ENCODE data around the gene LRP1.

LRP1 gene

DNA sequence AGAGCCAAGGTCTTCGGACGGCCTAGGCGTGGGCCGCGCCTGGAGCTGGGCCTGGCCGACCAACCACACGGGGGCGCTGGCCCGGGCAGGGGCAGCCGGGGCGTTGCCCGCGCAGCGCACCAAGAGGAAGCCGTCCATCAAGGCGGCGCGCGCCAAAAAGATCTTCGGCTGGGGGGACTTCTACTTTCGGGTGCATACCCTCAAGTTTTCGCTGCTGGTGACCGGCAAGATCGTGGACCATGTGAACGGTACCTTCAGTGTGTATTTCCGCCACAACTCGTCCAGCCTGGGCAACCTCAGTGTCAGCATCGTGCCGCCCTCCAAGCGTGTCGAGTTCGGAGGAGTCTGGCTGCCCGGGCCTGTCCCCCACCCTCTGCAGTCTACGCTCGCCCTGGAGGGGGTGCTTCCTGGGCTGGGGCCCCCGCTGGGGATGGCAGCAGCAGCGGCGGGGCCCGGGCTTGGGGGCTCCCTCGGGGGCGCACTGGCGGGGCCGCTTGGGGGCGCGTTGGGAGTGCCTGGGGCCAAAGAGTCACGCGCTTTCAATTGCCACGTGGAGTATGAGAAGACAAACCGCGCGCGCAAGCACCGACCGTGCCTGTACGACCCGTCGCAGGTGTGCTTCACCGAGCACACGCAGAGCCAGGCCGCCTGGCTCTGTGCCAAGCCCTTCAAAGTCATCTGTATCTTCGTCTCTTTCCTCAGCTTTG lies 96.8 kb downstream of the LRP1 start:
- DNase-seq (ENCODE audit: low spot score): no peak

DNA sequence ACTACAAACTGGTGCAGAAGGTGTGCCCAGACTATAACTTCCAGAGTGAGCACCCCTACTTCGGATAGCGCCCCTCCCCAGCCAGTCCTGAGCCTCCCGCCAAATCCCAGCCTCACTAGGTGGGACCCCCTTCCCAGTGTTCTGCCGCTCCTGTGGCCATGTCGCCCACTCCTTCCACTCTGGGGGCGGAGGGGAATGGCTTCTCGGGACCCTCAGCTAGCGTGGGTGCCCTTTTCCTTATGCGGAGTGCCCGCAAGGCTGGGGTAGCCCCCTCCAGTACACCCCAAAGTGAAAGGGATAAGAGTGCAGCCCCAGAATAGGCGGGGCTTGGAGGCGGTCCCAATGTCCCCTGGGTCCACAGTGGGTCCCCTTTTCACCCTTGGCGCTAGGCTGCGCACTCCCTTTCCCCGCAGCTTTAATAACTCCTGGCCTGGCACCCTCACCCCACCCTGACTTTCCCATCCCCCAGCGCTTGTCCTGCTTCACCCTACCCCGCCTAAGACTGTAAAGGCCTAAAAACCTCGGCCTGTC lies 97.5 kb downstream of the LRP1 start:
- DNase-seq (ENCODE audit: low spot score): no peak

DNA sequence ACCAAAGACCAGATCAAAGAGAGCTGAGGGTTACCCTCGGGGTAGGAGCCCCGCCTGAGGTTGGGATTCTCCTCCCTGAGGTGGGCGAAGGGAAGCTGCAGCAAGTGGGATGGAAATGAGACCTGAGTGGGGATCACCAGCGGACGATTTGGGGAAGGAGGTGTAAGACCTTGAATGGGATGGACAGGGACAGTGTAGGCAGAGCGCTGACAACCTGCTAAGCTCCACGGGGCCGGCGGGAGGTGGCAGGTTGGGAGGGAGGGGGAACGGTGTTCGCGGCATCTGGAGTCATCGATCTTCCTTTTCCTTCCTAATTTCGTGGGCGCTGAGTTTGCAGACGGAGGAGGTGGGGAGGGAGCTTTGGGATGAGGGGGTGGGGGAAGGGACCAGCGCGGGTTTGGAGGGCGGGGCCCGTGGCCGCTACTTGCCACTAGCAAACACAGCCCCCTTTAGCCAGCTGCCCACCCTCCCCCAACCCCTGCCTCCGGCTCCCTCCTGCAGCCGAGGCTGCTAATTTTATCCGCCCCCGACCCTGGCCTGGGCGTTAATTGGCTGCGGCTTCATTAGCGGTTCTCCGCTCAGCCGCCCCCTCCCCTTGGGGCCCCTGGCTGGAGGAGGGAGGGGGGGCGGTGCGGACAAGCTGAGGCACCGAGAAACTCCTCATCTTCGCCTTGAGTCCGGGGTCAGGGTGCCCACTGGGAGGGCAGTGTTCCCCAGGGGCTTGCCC lies 98.5 kb downstream of the LRP1 start:
- DNase-seq (ENCODE audit: low spot score): no peak

DNA sequence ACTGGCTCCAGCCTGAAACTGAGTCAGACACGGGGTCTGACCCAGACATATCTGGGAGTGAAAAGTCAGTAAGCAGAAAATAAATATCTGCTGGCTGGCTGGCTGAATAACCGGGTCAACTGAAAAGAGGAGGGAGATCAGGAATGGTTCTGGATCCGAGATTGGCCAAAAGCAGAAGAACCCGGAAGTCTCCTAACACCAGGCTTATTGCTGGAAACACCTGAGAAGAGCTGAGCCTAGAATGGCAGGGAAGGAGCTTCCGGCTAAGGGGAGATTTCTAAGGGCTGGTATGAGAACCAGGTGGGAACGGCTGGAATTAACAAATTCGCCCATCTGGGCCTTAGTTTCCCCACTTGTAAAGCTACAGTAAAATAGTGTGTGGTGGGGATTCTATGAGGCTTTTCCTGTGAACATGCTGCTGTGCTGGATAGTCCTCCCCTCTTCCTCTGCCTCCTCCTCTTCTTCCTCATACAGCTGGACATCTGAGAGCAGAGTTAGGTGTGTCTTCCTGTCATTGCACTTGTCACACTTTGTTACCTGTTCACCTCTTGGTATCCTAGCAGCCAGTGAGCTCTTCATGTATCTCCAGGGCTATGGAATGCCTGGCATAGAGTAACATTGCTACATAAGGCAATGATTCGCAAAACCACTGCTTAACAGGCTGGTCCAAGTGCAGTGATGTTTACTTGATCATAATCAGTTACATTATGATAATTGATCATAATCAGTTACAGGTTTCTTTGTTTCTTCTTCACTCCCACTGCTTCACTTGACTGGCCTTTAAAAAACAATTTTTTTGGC lies 99.2 kb downstream of the LRP1 start:
- DNase-seq (ENCODE audit: low spot score): no peak

DNA sequence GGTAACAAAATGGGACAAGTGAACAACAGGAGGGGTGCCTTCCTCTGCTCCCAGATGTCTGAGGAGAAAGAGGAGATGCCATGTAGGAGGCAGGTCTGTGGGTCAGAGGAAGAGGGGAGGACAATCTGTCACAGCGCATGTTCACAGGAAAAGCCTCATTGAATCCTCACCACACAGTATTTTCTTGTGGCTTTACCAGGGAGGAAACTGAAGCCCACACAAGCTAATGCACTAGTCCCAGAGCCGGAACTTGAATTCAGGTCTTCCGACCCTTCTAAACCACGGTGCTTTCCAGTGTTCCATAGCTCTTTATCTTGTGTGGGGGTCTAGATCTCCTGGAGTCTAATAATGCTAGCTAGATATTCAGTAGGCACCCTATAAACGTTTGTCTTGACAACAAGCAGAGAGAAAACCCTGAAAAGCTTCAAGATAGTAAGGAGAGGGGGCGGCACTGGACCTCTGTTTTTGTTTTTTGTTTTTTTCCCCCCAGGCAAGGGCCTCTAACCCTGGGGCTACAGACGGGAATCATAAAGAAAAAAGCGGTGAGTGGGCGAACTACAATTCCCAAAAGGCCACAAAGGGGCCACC lies 100.9 kb downstream of the LRP1 start:
- no peak for DNase-seq (ENCODE audit: low spot score)

DNA sequence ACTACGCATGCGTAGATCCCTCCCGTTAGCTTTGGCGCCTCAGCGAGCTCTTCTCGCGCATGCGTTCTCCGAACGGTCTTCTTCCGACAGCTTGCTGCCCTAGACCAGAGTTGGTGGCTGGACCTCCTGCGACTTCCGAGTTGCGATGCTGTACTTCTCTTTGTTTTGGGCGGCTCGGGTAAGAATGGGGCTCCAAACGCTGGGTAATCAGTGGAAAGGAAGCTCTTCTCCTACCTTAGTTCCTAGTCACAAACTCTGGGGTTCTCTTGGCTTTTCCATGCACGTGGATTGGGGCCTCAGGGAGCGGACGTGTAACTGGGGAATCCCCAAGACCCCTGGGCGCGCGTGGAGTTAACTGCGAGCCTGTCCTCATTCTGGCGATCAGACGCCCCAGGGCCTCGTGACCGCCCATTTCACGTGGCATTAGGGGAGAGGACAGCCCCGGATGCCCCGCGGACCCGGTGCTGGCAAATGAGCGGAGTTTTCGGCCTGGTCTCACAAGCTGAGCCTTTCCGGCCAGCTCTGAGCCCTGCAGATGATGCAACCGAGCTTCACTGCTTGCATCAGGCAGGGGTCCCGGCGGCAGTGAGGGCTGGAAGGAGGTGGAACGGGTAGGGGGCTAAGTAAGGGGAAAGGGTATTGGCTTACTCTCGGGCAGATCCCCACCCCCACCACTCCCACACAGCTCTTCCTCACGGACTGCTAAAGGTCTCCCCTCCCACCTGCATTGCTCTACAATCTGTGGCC lies 101.5 kb downstream of the LRP1 start, which contains the start of gene SHMT2:
Gene SHMT2, plus strand, starts transcription at position 78 of the 747 bp plus-strand sequence. Its CDS starts 68 bp downstream, at position 146.
- DNase-seq (ENCODE audit: low spot score): peak; percentile 93

DNA sequence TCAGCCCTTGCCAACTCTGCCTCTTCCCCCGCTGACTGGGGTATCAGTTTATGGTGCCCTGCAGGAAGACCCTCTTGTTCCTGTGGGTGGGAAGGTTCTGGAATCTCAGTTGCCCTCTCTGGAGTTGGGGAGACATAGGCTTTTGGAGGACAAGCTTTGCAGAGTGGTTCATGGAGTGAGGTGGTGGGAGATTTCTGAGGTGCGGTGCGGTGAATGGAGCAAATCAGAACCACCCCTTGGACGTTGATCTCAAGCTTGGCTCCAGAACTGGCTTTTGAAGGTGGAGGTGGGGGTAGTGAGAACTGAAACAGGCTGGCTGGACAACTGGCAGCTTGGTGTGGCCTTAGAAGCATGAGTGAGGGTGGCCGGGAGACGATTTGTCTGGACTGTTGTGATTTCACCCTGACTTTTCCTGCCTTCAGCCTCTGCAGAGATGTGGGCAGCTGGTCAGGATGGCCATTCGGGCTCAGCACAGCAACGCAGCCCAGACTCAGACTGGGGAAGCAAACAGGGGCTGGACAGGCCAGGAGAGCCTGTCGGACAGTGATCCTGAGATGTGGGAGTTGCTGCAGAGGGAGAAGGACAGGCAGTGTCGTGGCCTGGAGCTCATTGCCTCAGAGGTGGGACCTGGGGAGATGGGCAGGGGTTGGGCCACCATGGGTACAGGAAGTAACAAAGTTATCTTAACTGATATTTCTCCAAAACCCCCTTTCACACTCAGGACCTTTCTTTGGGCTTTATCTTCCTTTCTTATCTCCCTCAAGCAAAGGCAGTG lies 102.3 kb downstream of the LRP1 start:
- no peak for DNase-seq (ENCODE audit: low spot score)

DNA sequence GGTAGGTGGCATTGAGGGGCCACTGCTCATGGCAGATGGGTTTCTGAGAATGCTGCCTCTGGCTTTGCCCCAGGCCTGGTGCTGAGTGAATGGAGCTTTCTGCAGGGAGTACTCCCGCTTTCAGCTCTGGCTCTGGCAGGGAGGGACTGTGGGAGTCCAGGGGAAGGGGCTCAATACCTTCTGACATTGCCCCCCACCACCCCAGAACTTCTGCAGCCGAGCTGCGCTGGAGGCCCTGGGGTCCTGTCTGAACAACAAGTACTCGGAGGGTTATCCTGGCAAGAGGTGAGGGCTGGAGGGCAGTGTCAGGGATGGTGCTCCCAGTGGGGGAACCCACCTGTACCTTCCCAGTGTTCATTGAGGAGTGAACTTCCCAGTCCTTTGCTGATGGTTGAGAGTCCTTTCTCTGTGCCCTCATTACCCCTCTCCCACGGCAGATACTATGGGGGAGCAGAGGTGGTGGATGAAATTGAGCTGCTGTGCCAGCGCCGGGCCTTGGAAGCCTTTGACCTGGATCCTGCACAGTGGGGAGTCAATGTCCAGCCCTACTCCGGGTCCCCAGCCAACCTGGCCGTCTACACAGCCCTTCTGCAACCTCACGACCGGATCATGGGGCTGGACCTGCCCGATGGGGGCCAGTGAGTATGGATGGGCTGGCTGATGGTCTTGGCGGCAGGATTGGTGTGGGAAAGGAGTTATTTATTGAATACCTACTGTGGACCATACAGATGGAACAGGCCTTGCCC lies 103.2 kb downstream of the LRP1 start:
- no peak for DNase-seq (ENCODE audit: low spot score)

DNA sequence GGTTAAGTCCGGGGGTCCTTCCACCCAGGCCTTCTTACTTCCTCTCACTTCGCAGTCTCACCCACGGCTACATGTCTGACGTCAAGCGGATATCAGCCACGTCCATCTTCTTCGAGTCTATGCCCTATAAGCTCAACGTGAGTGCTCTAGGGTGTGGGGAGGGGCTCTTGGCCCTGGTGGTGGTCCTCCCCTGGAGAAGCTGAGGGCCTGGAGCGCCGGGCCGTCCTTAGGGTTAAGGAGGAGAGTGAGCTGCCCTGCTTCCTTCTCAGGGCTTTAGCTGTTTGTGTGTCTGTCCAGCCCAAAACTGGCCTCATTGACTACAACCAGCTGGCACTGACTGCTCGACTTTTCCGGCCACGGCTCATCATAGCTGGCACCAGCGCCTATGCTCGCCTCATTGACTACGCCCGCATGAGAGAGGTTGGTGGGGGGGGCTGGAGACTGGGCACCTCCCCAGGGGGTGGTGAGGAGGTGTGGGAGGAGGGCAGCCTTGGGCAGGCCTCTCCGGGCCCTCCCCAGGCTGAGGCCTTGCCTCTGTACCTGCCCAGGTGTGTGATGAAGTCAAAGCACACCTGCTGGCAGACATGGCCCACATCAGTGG lies 104.0 kb downstream of the LRP1 start:
- DNase-seq (ENCODE audit: low spot score): no peak

DNA sequence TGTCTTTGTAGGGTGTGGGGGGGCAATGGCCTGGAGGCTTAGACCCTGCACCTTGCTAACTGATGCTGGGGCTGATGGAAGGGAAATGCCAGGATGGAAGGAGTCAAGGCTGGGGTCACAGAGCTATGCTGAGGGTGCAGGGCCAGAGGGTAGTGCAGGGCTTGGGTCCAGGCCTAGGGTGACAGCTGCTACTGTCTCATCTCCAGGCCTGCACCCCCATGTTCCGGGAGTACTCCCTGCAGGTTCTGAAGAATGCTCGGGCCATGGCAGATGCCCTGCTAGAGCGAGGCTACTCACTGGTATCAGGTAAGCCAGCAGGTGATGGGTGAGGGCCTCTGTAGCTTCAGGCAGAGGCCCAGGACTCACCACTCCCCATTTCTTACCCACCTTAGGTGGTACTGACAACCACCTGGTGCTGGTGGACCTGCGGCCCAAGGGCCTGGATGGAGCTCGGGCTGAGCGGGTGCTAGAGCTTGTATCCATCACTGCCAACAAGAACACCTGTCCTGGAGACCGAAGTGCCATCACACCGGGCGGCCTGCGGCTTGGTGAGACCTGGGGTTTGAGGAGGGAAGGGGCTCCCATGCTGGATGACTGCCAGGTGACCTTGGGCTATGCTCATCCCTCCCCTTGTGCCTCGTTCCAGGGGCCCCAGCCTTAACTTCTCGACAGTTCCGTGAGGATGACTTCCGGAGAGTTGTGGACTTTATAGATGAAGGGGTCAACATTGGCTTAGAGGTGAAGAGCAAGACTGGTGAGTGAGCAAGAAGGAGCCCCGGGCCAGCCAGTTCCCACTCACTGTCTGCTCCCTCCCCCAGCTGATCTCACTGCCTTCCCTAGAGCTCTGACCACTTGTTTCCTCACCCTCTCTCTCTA lies 105.3 kb downstream of the LRP1 start:
- DNase-seq (ENCODE audit: low spot score): no peak

DNA sequence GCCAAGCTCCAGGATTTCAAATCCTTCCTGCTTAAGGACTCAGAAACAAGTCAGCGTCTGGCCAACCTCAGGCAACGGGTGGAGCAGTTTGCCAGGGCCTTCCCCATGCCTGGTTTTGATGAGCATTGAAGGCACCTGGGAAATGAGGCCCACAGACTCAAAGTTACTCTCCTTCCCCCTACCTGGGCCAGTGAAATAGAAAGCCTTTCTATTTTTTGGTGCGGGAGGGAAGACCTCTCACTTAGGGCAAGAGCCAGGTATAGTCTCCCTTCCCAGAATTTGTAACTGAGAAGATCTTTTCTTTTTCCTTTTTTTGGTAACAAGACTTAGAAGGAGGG lies 105.9 kb downstream of the LRP1 start:
- no peak for DNase-seq (ENCODE audit: low spot score)

DNA sequence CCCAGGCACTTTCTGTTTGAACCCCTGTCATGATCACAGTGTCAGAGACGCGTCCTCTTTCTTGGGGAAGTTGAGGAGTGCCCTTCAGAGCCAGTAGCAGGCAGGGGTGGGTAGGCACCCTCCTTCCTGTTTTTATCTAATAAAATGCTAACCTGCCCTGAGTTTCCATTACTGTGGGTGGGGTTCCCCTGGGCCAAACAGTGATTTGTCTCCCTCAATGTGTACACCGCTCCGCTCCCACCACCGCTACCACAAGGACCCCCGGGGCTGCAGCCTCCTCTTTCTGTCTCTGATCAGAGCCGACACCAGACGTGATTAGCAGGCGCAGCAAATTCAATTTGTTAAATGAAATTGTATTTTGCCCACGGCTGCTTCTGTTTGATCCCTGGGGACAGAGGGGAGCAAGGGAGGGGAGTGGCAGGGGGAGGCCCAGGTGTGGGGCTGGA lies 106.3 kb downstream of the LRP1 start:
- no peak for DNase-seq (ENCODE audit: low spot score)

DNA sequence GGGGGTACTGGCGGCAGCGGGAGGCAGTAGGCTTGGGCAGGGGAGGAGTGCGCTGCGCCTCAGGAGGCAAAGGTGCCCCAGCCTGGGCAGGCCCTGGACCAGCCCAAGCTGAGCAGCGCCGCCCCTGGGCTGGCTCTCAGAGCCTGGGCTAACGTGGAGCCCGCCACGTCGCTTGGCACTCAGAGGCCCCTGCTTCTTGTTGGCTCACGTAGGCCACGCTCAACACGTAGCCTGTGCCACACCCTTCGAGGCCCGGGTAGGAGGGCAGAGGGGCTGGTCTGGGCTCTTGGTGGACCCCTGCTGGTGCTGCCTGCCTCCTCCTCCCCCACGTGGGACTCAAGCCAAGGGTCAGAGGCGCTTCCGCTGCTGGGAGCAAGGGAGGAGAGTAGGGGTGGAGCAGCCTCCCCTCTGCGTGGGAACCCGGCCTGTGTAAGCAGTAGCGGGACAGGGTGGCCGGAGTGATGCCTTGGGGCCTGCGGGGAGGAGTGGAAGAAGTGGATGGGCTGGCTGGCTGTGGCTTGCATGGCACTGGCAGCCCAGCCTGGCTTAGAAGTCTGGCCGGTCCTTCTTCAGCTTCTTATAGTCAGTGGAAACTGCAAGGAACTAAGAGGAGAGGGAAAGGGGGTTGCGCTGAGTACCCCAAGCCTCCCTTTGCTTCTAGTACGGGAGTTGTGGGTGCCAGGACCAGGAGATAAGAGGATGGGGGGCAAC lies 106.9 kb downstream of the LRP1 start:
- DNase-seq (ENCODE audit: low spot score): no peak

DNA sequence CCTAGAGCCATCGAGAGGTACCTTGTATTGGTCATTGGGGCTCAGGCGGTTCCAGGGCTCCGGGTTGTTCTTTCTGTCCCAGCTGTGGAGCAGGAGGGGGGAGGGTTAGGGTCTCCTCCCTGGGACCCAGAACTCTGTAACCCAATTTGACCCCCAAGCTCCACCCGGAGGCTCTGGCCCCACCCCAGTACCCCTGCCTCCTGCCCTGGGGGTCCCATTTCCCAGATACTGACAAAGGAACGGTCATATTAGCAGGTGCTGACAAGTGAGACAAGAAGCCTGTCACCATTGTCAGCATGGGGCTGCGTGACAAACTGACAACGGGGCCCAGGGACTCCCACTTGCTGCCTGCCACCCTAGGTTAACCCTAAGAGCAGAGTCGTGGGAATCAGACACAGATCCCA lies 107.4 kb downstream of the LRP1 start:
- DNase-seq (ENCODE audit: low spot score): no peak

DNA sequence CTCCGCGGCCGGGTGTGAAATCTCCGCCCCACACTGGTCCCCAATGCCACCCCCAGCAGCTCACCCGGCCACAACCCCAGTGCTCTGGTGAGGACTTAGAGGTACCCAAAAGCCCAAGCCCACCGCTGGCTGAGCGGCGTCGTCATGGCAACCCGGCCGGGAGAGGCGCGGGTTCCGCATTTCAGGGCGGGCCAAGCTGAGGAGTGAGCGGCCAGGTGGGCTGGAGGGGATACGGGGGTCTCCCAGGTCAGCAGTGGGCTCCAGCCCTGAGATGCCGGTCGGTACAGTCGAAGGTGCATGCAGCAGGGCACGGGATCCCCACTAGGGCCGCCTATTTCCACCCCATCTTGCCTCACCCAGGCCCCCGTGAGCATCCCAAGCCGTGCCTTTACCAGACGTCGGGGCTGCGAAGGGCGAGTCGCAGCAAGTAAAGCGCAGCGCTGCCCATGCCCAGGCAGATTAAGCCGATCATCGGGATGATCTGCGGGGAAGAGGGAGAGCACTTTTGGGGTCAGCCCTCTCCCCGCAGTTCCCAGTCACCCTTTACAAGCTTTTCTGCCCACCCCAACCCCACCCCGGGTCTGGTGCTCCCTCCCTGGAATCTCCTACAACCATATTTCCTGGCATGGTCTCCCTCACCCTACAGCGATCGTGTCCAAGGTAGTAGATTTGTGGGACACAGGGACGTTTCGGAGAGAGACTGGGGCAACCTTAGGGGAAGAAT lies 108.1 kb downstream of the LRP1 start:
- no peak for DNase-seq (ENCODE audit: low spot score)

DNA sequence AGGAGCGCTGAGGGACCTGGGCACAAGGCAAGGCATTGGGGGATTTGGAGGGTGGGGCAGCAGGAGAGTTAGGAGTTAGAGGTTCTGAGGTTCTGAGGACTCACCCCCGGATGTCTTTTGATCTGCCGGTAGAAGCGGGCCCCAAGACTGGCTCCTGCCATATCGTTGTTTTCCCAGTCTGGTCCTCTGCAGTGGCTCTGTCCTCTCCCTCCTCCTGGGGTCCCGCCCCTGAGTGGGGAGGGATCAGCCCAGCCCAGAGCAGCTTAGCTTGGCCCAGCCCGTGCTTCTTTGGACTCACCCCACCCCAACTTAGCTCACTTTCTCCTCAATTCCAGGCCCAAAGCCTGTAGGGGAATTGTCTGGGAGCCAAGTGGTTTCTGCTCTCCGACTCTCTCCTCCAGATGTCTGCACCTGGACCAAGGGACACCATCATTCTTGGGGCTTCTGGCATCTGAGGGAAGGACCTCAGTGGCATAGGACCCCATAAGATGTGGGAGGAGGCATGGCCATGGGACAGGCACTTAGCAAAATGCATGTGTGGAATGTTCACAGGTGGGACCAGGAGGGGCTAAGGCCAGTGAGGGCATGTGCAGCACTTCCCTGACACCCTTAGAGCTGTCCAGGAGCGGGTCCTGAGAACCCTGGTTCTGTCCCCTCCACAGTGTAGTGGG lies 108.8 kb downstream of the LRP1 start:
- no peak for DNase-seq (ENCODE audit: low spot score)

DNA sequence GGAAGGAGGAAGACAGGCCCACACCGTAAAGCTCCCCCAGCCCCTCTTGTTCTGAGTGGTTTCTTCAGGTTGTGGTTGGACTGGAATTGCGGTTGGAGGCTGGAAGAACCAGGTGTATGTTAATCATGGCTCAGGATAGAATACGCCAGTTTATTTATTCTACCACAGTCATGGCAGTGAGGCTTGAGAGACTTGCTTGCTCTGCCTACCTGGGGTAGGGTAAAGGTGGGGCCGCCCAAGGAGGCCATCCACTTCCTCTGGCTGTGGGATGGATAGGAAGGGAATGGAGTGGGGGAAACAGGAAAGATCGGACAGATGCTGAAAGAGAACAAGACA lies 109.3 kb downstream of the LRP1 start:
- DNase-seq (ENCODE audit: low spot score): no peak

Data from globus pallidus (tissue), 1 donor.